ENCODE measurements around the gene DENND1A. TPM values are rescaled to one million over a fixed set of nuclear protein-coding genes. Genes with fewer than 3 reads are reported as not detected.

The DENND1A gene
- total and polyA plus RNA-seq, 11 donors: 9.8 to 24.0 (median 14.7) TPM

DNA sequence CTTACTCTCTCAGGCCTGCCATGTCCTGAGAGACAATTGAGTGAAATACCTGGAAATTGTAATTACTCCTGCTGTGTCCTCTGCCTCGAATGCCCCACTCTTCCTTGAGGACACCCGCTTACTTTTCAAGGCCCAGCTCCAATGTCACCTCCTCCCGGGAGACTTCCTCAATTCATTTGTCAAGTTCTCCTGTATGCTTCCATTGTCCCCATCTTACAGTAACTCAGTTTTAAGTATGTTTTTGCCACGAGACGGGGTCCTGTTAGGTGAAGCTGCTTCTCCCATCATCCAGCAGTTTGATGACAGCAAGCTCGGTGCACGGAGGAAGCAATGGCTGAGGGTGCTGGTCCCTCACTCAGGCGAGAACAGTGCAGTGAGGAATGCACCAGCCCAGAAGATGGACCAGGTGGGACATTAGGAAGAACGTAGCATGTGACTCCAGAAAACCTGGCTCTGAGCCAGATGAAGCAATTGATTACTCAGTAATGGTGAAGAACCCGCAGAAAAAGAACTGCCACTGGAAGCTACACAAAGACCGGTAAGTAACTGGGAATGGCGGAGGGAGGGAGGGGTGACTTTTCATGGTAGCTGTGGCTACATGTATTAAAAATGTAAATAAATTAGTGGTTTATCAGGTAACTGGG is 274.8 kb downstream of the DENND1A start:
- ATAC-seq (no peak), DNase-seq (no peak)
- WGBS, 4 donors: 92 to 95% (median 94%) methylated on average over 12 of the region's 12 CpGs
- no peak overlapping the region for H3K4me3 ChIP-seq
- no peaks in the 10 kb centered on the region for H3K9me3 ChIP-seq
- H3K36me3 ChIP-seq: peaks cover 0 to 23% (median 3%) of the 10 kb centered on the region in 9 donors
- TF ChIP-seq, protein P1, sequence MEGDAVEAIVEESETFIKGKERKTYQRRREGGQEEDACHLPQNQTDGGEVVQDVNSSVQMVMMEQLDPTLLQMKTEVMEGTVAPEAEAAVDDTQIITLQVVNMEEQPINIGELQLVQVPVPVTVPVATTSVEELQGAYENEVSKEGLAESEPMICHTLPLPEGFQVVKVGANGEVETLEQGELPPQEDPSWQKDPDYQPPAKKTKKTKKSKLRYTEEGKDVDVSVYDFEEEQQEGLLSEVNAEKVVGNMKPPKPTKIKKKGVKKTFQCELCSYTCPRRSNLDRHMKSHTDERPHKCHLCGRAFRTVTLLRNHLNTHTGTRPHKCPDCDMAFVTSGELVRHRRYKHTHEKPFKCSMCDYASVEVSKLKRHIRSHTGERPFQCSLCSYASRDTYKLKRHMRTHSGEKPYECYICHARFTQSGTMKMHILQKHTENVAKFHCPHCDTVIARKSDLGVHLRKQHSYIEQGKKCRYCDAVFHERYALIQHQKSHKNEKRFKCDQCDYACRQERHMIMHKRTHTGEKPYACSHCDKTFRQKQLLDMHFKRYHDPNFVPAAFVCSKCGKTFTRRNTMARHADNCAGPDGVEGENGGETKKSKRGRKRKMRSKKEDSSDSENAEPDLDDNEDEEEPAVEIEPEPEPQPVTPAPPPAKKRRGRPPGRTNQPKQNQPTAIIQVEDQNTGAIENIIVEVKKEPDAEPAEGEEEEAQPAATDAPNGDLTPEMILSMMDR (IDR thresholded peaks at IDR 0.05): no peak
- TF ChIP-seq POLR2A (IDR thresholded peaks at IDR 0.05): no peak
- H3K27me3 ChIP-seq: no peaks in the 10 kb centered on the region
- H3K27ac ChIP-seq: no peak overlapping the region
- intact Hi-C loops (cut with DNase I): no loop called here
- H3K4me1 ChIP-seq: peaks cover 0 to 11% (median 0%) of the 10 kb centered on the region in 12 donors

DNA sequence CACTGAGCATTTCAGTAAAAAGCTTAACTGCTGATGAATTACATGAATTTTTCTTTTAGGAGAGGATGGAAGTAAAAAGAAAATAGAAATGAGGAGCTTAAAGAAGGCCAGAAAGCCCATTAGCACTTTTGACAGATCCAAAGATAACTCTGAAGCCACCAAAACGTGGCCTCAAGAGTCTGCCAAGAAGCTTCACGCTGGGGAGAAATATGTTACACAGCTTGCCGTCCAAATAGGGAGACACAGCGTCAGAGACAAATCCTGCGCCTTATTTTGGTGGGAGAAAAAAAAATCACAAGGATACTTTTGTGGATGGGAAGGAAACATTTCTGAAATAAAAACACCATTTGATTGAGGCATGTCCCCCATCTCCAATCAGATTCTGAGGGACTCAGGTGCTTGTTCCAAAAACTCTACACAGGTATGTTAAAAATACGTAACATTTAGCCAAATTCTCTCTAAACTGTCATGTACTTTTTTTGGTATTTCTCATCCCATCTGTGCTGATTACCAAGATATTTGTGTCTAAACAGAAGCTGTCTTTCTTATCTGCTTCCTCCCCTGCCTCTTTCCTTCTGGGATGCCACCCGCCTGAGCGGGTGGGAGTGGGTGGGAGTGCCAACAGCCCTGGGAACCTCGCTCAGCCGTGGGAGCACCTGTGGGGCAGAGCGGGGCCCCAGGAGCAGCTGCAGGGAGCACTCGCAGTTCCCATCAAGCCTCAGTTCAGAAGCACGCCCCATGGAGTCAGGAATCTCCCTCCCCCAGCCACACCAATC is 275.5 kb downstream of the DENND1A start:
- peaks cover 0 to 8% (median 0%) of the 10 kb centered on the region in 12 donors for H3K4me1 ChIP-seq
- no peaks in the 10 kb centered on the region for H3K27me3 ChIP-seq
- no peak overlapping the region for H3K4me3 ChIP-seq
- WGBS, 4 donors: 89 to 92% (median 92%) methylated on average over 13 of the region's 13 CpGs
- H3K9me3 ChIP-seq: no peaks in the 10 kb centered on the region
- no peak for ATAC-seq
- peaks cover 0 to 23% (median 3%) of the 10 kb centered on the region in 9 donors for H3K36me3 ChIP-seq
- no peak overlapping the region for H3K27ac ChIP-seq
- TF ChIP-seq POLR2A (IDR thresholded peaks at IDR 0.05): no peak
- TF ChIP-seq, protein P1 (IDR thresholded peaks at IDR 0.05): no peak
- DNase-seq: no peak
- intact Hi-C loops (cut with DNase I): no loop called here

DNA sequence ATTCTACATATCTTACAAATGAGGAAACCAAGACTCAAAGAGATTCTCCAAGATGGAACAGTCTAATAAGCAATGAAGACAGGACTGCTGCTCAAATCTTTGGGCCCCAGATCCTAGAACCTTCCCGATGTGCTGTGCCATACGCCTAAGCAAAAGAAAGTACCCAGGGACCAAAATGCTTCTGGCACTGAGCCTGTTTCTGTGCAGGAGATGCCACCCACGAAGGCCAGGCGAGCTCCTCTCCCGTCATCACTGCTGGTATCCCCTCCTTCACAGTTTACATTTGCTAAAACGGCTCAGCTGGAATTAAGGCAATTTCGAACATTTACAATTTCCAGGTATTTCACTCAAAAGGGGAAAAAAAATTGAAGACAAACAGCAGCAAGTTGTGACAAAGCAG is 277.5 kb downstream of the DENND1A start:
- H3K4me1 ChIP-seq: no peaks in the 10 kb centered on the region
- H3K4me3 ChIP-seq: no peak overlapping the region
- TF ChIP-seq POLR2A (IDR thresholded peaks at IDR 0.05): no peak
- TF ChIP-seq, protein P1 (IDR thresholded peaks at IDR 0.05): no peak
- 93 to 95% (median 94%) methylated on average over 7 of the region's 7 CpGs for WGBS, 4 donors
- peaks cover 0 to 23% (median 3%) of the 10 kb centered on the region in 9 donors for H3K36me3 ChIP-seq
- no peak overlapping the region for H3K27ac ChIP-seq
- no peak for DNase-seq
- H3K9me3 ChIP-seq: no peaks in the 10 kb centered on the region
- intact Hi-C loops (cut with DNase I): no loop called here
- H3K27me3 ChIP-seq: no peaks in the 10 kb centered on the region
- ATAC-seq: no peak

DNA sequence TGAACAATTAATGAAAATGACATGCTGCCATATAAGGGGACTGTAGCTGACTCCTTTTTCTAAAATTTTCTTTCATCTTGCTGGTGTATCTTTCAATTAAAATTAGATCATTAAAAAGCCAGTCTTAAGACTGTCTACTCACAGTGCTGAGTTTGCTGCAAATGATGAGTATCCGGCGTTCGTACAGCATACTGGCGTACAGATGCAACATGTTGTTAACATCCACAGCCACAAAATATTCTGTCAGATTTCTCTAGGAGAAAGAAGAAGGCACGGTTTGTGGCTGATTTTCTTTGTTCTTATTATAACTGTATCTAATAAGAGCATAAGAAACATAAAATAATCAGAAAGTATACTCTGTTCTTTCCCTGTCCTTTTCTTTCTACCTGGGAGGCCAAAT is 278.1 kb downstream of the DENND1A start:
- Histone ChIP-seq H3K27ac (no peak overlapping the region), H3K27me3 (no peaks in the 10 kb centered on the region), H3K4me1 (no peaks in the 10 kb centered on the region), H3K36me3 (peaks cover 0 to 24% (median 3%) of the 10 kb centered on the region in 9 donors), H3K4me3 (no peak overlapping the region), H3K9me3 (no peaks in the 10 kb centered on the region)
- intact Hi-C loops (cut with DNase I): no loop called here
- 98 to 99% (median 99%) methylated on average over 5 of the region's 5 CpGs for WGBS, 4 donors
- DNase-seq (no peak), ATAC-seq (no peak)
- TF ChIP-seq POLR2A (IDR thresholded peaks at IDR 0.05): no peak
- TF ChIP-seq, protein P1 (IDR thresholded peaks at IDR 0.05): no peak

All from heart left ventricle (tissue), 16 donors.